WERI-Rb-1 (cell line): Measurements from ENCODE around the gene ARMC2.

ENCODE experiments used
- DNase-seq: peaks from one replicate; pipeline ENCODE4 v3.0.0-alpha.2; 2020
- H3K27ac ChIP-seq: fragments of 250-450 bp; sonication (Bioruptor Pico); 2 replicates; pipeline ENCODE4 v1.5.1; 2020; ENCODE audit warnings: mild to moderate bottlenecking, moderate library complexity
- H3K27me3 ChIP-seq: fragments of 250-450 bp; sonication (Bioruptor Pico); 2 replicates; pipeline ENCODE4 v1.5.1; 2021; ENCODE audit warnings: mild to moderate bottlenecking, low read depth, moderate library complexity; ENCODE audit not compliant: insufficient read depth, severe bottlenecking
- H3K36me3 ChIP-seq: fragments of 250-450 bp; sonication (Bioruptor Pico); 2 replicates; pipeline ENCODE4 v1.5.1; 2020; ENCODE audit warnings: mild to moderate bottlenecking, moderate library complexity
- H3K4me3 ChIP-seq: 2 replicates; pipeline ENCODE4 v1.5.1; 2011; ENCODE audit warnings: low read depth, mild to moderate bottlenecking, control low read depth, low read length
- H3K9me3 ChIP-seq: fragments of 250-450 bp; sonication (Bioruptor Pico); 2 replicates; pipeline ENCODE4 v1.5.1; 2021; ENCODE audit warnings: mild to moderate bottlenecking, moderate library complexity; ENCODE audit not compliant: severe bottlenecking
- CTCF ChIP-seq: IDR thresholded peaks from 2 replicates; pipeline ENCODE4 v1.5.1; 2011; ENCODE audit warnings: low read depth, mild to moderate bottlenecking, control low read depth, inconsistent platforms, low read length

The ARMC2 gene

GRCh38 chr6:108958900-108959770, 110.9 kb downstream of the ARMC2 start:
- DNase-seq: no peak
- H3K4me3 ChIP-seq: no peak overlapping the region
- H3K9me3 ChIP-seq: no peaks in the 10 kb centered on the region
- no peak overlapping the region for H3K27ac ChIP-seq
- H3K36me3 ChIP-seq: no peaks in the 10 kb centered on the region
- H3K27me3 ChIP-seq: no peaks in the 10 kb centered on the region
- TF ChIP-seq CTCF: no peak

- Histone ChIP-seq H3K9me3 (no peaks in the 10 kb centered on the region), H3K27me3 (no peaks in the 10 kb centered on the region), H3K36me3 (no peaks in the 10 kb centered on the region), H3K4me3 (no peak overlapping the region), H3K27ac (no peak overlapping the region)
- no peak for DNase-seq
- TF ChIP-seq CTCF: no peak
Measured at GRCh38 chr6:108959972-108960582, 111.9 kb downstream of the ARMC2 start.

- Histone ChIP-seq H3K4me3 (no peak overlapping the region), H3K36me3 (no peaks in the 10 kb centered on the region), H3K27me3 (no peaks in the 10 kb centered on the region), H3K27ac (no peak overlapping the region), H3K9me3 (no peaks in the 10 kb centered on the region)
- TF ChIP-seq CTCF: no peak
- no peak for DNase-seq
Measured at GRCh38 chr6:108960601-108961000, 112.4 kb downstream of the ARMC2 start.

DNA sequence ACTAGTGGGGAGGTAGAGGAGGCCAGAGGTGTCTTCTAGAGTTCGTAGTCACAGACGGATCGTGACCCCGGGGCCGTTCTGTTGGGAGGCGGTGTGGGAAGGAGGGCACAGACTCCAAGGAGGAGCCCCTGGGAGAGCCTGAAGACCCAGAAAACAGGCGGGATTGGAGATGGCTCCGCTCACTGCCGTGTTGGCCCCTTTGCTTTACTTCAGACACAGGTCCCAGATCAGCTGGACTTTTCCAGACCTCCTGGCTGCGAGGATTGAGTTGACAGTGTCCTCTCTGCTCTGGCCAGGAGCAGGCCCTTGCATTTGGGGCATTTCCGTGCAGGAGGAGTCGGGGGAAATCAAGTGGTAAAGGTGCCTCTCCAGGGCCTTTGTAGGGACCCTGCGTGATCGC, 112.9 kb downstream of the ARMC2 start:
- H3K36me3 ChIP-seq: no peaks in the 10 kb centered on the region
- no peak overlapping the region for H3K27ac ChIP-seq
- no peak for TF ChIP-seq CTCF
- no peak for DNase-seq
- H3K9me3 ChIP-seq: no peaks in the 10 kb centered on the region
- no peak overlapping the region for H3K4me3 ChIP-seq
- H3K27me3 ChIP-seq: no peaks in the 10 kb centered on the region

GRCh38 chr6:108961985-108962384, 113.8 kb downstream of the ARMC2 start:
- no peak for DNase-seq
- Histone ChIP-seq H3K36me3 (no peaks in the 10 kb centered on the region), H3K4me3 (no peak overlapping the region), H3K27ac (no peak overlapping the region), H3K27me3 (no peaks in the 10 kb centered on the region), H3K9me3 (no peaks in the 10 kb centered on the region)
- TF ChIP-seq CTCF: no peak
